Lower leg skin (tissue), 4 donors: Measurements from ENCODE around the gene CSF2. TPM values are rescaled to one million over a fixed set of nuclear protein-coding genes. Genes with fewer than 3 reads are reported as not detected.

Source experiments
- DNase-seq, 2 donors: peaks; one replicate each; pipeline ENCODE4 v3.0.0-alpha.2; 2019; ENCODE audit warnings: low spot score in 2 of 2
- H3K4me3 ChIP-seq: fragments of 200-600 bp; sonication (generic); 2 replicates; pipeline ENCODE4 v1.5.1; 2017; ENCODE audit warnings: mild to moderate bottlenecking, low read depth; ENCODE audit not compliant: poor library complexity, severe bottlenecking
- CTCF ChIP-seq, 3 donors: fragments of 450-650 bp; IDR thresholded peaks; one replicate each; pipeline ENCODE4 v1.5.1; 2016; ENCODE audit warnings: antibody characterized with exemption in 3 of 3, mild to moderate bottlenecking in 3 of 3, moderate library complexity in 2 of 3
- POLR2A ChIP-seq, 2 donors: fragments of 450-650 bp; IDR thresholded peaks; one replicate each; pipeline ENCODE4 v1.6.1; 2016 to 2017; ENCODE audit warnings: antibody characterized with exemption in 2 of 2, mild to moderate bottlenecking in 1 of 2, moderate library complexity in 1 of 2
- WGBS, 2 donors: methylation state at CpG; one replicate each; pipeline ENCODE4 v1.1.5; 2018; 5-methylcytosine and 5-hydroxymethylcytosine counted together
- intact Hi-C: fragments of 100-400 bp; cut with DNase I; formaldehyde crosslinking; loops from one replicate; pipeline ENCODE4 v1.15.0; 2023; ENCODE audit warnings: low total_unique reads
- total RNA-seq, 4 donors: library from RNA; depleted of rRNA; stranded (reverse); fragments of >200 nt; gene quantifications; one replicate each; pipeline ENCODE4 v1.1.0, GENCODE V29; 2016

CSF2 gene
- total RNA-seq, 4 donors from 2014 or later, result not detected

GRCh38 chr5:132075719-132076077 lies 2.1 kb downstream of the CSF2 start:
- TF ChIP-seq POLR2A (IDR thresholded peaks at IDR 0.05) (no peak), CTCF (IDR thresholded peaks at IDR 0.05) (no peak)
- 89 to 91% methylated on average over 2 of the region's 2 CpGs for WGBS, 2 donors
- intact Hi-C loops, result no loop called here
- H3K4me3 ChIP-seq, result no peak overlapping the region
- DNase-seq, result no peak

GRCh38 chr5:132076202-132076830 lies 2.7 kb downstream of the CSF2 start:
- WGBS, 2 donors, result 88 to 91% methylated on average over 11 of the region's 11 CpGs
- DNase-seq, result no peak
- intact Hi-C loops, result no loop called here
- TF ChIP-seq POLR2A (IDR thresholded peaks at IDR 0.05) (no peak), CTCF (IDR thresholded peaks at IDR 0.05) (no peak)
- no peak overlapping the region for H3K4me3 ChIP-seq

GRCh38 chr5:132076983-132077382 lies 3.4 kb downstream of the CSF2 start:
- intact Hi-C loops, result no loop called here
- no peak for DNase-seq
- no peak overlapping the region for H3K4me3 ChIP-seq
- no peak for TF ChIP-seq POLR2A (IDR thresholded peaks at IDR 0.05)
- no peak for TF ChIP-seq CTCF (IDR thresholded peaks at IDR 0.05)
- WGBS, 2 donors, result 92 to 96% methylated on average over 8 of the region's 8 CpGs

- intact Hi-C loops, result no loop called here
- TF ChIP-seq POLR2A (IDR thresholded peaks at IDR 0.05) (no peak), CTCF (IDR thresholded peaks at IDR 0.05) (no peak)
- no peak overlapping the region for H3K4me3 ChIP-seq
- DNase-seq, result no peak
- 67 to 71% methylated on average over 4 of the region's 4 CpGs for WGBS, 2 donors
Observed at GRCh38 chr5:132079081-132079480, 5.5 kb downstream of the CSF2 start.

GRCh38 chr5:132079619-132080018 lies 6.0 kb downstream of the CSF2 start:
- no peak overlapping the region for H3K4me3 ChIP-seq
- no peak for TF ChIP-seq CTCF (IDR thresholded peaks at IDR 0.05)
- no peak for TF ChIP-seq POLR2A (IDR thresholded peaks at IDR 0.05)
- WGBS, 2 donors, result 95 to 97% methylated on average over 3 of the region's 3 CpGs
- intact Hi-C loops, result no loop called here
- no peak for DNase-seq

- WGBS, 2 donors, result 90 to 96% methylated on average over 3 of the region's 3 CpGs
- intact Hi-C loops, result no loop called here
- H3K4me3 ChIP-seq, result no peak overlapping the region
- no peak for DNase-seq
- TF ChIP-seq POLR2A (IDR thresholded peaks at IDR 0.05) (no peak), CTCF (IDR thresholded peaks at IDR 0.05) (no peak)
Observed at GRCh38 chr5:132080595-132080994, 7.0 kb downstream of the CSF2 start.
